ENCODE measurements around the gene ARHGEF9. TPM values are rescaled to one million over a fixed set of nuclear protein-coding genes. Genes with fewer than 3 reads are reported as not detected.

The ARHGEF9 gene
- total RNA-seq, 1 donor from 2014 or later: 40.7 TPM

DNA sequence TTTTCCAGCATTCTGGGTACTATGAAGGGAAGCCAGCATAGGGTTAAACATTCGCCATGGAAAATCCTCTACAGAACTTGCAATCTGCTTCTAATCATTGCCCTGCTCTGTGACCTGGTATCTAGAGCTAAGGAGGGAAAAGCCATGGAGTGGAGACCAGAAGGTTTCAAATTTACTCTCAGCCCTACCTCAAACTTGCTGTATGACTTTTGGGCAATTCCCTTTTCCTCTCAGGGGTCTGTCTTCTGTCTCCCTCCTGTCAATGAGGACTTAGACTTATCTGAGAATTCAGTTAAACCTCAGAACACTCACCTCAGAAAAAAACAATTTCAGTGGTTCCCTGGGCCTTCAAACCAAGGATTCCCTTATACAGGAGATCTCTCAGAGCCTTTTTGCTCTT, 29.1 kb downstream of the ARHGEF9 start:
- peaks cover 33% of the 10 kb centered on the region for H3K4me1 Mint-ChIP-seq (ENCODE audit: unreplicated experiment)
- H3K27ac Mint-ChIP-seq (ENCODE audit: unreplicated experiment): peak overlapping the region; percentile 99
- TF ChIP-seq, protein P1, sequence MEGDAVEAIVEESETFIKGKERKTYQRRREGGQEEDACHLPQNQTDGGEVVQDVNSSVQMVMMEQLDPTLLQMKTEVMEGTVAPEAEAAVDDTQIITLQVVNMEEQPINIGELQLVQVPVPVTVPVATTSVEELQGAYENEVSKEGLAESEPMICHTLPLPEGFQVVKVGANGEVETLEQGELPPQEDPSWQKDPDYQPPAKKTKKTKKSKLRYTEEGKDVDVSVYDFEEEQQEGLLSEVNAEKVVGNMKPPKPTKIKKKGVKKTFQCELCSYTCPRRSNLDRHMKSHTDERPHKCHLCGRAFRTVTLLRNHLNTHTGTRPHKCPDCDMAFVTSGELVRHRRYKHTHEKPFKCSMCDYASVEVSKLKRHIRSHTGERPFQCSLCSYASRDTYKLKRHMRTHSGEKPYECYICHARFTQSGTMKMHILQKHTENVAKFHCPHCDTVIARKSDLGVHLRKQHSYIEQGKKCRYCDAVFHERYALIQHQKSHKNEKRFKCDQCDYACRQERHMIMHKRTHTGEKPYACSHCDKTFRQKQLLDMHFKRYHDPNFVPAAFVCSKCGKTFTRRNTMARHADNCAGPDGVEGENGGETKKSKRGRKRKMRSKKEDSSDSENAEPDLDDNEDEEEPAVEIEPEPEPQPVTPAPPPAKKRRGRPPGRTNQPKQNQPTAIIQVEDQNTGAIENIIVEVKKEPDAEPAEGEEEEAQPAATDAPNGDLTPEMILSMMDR (IDR thresholded peaks at IDR 0.05): no peak

DNA sequence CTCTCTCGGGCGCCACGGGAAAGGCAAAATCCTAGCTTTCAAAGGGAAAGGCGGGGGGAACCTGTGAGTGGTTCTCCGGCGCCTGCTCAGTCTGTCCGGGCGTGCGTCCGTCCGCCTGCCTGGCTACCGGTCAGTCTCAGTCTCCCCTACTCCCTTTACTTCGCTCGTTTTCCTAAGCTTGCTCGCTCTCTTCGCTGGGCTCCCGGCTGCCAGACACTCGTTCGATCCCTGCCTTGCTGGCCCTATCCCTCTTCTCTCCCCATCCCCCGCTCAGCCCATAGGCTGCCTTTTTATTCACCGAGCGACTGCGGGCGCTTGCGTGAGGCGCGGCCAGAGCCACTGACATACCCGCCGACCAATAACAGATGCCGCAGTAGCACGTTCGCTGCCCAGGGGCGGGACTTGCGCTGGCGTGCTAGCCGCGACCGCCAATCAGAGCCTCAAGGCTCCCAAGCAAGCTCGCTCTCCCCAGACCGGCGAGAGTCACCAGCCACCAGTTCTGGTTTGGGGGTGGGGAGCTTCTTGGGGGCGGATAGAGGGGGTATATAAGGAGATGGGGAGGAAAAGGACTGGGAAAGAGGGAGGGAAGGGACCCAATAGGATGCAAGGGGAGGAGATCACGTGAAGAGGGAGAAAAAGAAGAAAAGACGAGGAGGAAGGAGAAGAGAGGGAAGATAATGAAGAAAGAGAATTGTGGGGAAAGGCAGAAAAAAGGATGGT, 30.0 kb downstream of the ARHGEF9 start:
- Mint-ChIP-seq H3K4me3 (ENCODE audit: unreplicated experiment) (peak overlapping the region; percentile 92), H3K9me3 (ENCODE audit: unreplicated experiment) (peaks cover 2% of the 10 kb centered on the region), H3K27ac (ENCODE audit: unreplicated experiment) (peak overlapping the region; percentile 99), H3K4me1 (ENCODE audit: unreplicated experiment) (peaks cover 40% of the 10 kb centered on the region), H3K27me3 (ENCODE audit: unreplicated experiment) (no peaks in the 10 kb centered on the region), H3K36me3 (ENCODE audit: unreplicated experiment) (no peaks in the 10 kb centered on the region)
- DNase-seq (ENCODE audit: extremely low spot score, unreplicated experiment): peak; percentile 97
- TF ChIP-seq, protein P1 (IDR thresholded peaks at IDR 0.05): no peak

More for the DNA sequence above, 29.1 kb downstream of the ARHGEF9 start:
- Mint-ChIP-seq H3K36me3 (ENCODE audit: unreplicated experiment) (no peaks in the 10 kb centered on the region), H3K9me3 (ENCODE audit: unreplicated experiment) (peaks cover 6% of the 10 kb centered on the region), H3K27me3 (ENCODE audit: unreplicated experiment) (no peaks in the 10 kb centered on the region), H3K4me3 (ENCODE audit: unreplicated experiment) (no peak overlapping the region)
- DNase-seq (ENCODE audit: extremely low spot score, unreplicated experiment): no peak

DNA sequence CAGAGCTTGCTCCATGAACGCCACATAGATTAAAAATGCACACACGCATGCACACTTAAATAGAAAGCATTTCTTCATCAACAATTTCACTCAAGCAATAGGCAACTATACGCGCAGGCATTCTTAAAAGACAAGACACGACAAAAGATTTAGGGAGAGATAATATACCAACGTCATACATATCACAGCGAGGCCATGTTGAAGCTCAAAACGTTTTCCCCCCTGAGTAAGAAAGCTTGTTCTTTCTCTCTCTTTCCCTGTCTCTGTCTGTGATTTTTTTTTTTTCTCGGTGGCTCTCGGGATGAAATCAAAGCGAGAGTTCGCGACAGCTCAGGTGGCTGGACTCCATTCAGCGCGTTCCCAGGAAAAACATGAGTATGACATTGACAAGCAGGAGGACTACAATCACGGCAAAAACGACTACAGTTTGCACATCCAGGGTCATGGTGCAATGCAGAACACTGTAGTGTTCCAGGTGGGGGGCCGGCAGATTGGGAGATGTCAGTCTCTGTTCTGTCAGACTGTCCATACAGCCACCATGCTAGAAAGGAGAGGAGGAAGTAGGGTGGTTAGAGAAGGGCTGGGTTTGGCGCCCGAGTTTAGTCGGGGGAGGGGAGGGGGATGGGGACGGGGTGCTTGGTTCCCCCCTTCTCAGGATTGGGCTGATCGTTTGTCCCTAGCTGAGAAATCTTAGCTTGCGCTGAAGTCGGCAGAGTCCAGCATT, 30.7 kb downstream of the ARHGEF9 start:
- H3K27ac Mint-ChIP-seq (ENCODE audit: unreplicated experiment): peak overlapping the region; percentile 99
- no peaks in the 10 kb centered on the region for H3K9me3 Mint-ChIP-seq (ENCODE audit: unreplicated experiment)
- TF ChIP-seq, protein P1 (IDR thresholded peaks at IDR 0.05): no peak
- H3K4me1 Mint-ChIP-seq (ENCODE audit: unreplicated experiment): peaks cover 44% of the 10 kb centered on the region
- H3K36me3 Mint-ChIP-seq (ENCODE audit: unreplicated experiment): no peaks in the 10 kb centered on the region
- H3K4me3 Mint-ChIP-seq (ENCODE audit: unreplicated experiment): peak overlapping the region; percentile 92
- DNase-seq (ENCODE audit: extremely low spot score, unreplicated experiment): no peak
- H3K27me3 Mint-ChIP-seq (ENCODE audit: unreplicated experiment): no peaks in the 10 kb centered on the region

DNA sequence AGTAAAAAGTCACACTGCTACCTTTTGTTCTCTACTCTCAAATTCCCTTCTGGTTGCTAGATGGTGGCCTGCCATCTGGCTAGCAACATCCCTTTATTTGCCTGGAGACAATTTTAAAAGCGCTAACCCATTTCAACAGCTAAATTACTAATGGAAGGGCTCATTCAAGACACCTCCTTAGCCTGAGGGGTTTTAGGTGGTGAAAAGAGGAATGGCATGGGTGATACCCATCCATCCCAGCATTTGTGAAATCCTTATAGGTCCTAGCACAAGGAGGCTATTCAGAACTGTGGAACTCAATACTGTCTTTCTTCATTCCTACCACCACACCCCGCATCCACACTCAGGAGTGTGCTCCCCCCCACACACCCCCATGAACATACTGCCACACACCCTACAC, 33.5 kb downstream of the ARHGEF9 start:
- DNase-seq (ENCODE audit: extremely low spot score, unreplicated experiment): no peak
- peak overlapping the region; percentile 20 for H3K27ac Mint-ChIP-seq (ENCODE audit: unreplicated experiment)
- H3K4me1 Mint-ChIP-seq (ENCODE audit: unreplicated experiment): peaks cover 66% of the 10 kb centered on the region
- no peaks in the 10 kb centered on the region for H3K9me3 Mint-ChIP-seq (ENCODE audit: unreplicated experiment)
- H3K36me3 Mint-ChIP-seq (ENCODE audit: unreplicated experiment): no peaks in the 10 kb centered on the region
- no peak overlapping the region for H3K4me3 Mint-ChIP-seq (ENCODE audit: unreplicated experiment)
- H3K27me3 Mint-ChIP-seq (ENCODE audit: unreplicated experiment): no peaks in the 10 kb centered on the region
- TF ChIP-seq, protein P1 (IDR thresholded peaks at IDR 0.05): no peak

DNA sequence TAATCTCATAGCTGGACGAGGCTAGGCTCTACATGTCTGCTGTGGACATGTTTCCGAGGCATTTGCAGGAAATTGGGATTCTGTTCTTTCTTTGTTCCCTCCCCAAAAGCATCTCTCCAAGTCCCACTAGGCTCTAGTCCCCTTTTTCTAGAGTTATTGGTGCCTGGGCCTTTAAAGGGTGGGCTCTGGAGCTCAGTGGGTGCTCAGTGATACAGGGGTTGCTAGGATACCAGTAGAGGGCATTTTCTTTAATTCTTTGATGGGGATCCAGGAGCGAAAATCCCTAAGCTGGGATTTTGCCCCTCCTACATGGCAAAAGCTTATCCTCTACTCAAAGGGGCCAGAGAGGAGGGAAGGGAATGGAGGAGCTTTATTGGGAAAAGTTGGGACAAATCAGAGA, 34.2 kb downstream of the ARHGEF9 start:
- Mint-ChIP-seq H3K4me3 (ENCODE audit: unreplicated experiment) (no peak overlapping the region), H3K27me3 (ENCODE audit: unreplicated experiment) (no peaks in the 10 kb centered on the region), H3K36me3 (ENCODE audit: unreplicated experiment) (no peaks in the 10 kb centered on the region), H3K9me3 (ENCODE audit: unreplicated experiment) (peaks cover 2% of the 10 kb centered on the region), H3K27ac (ENCODE audit: unreplicated experiment) (no peak overlapping the region), H3K4me1 (ENCODE audit: unreplicated experiment) (peaks cover 72% of the 10 kb centered on the region)
- no peak for DNase-seq (ENCODE audit: extremely low spot score, unreplicated experiment)
- TF ChIP-seq, protein P1 (IDR thresholded peaks at IDR 0.05): no peak

Measured in osteocyte (in vitro differentiated cells).